COR-L47 (cell line): ENCODE results near the gene GNE.

Experiments
- DNase-seq: peaks from one replicate; lab custom pipeline; 2025; lab: John Stamatoyannopoulos, UW

Gene GNE

GRCh38 chr9:36166168-36166927 lies 91.9 kb downstream of the GNE start:
- DNase-seq, result peak; percentile 52

DNA sequence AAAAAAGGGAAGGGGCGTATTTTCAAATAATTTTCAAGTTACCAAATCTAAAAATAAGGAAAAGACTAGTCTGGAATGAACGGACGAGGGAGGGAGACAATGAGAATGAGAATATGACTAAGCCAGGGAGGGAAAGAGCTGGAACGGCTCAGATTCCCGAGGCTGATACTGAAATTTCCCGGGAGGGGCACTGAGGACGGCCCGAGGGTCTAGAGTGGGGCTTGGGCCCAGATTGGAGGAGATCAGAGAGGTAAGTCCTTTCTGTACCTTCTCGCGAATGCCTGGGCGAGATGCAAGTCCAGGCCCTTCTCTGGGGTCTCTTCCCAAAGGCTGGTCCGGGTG lies 92.5 kb downstream of the GNE start:
- DNase-seq, result no peak

- no peak for DNase-seq
These were observed 93.3 kb downstream of the GNE start for GRCh38 chr9:36164989-36165388.
